Activated B cell treated with CpG ODN at 0.5 μM for 24 hours (primary cell): ENCODE results near the gene DOCK2. TPM values are rescaled to one million over a fixed set of nuclear protein-coding genes. Genes with fewer than 3 reads are reported as not detected.
A peak's percentile ranks its signal among the peaks of the same experiment; 100 is the strongest.
"Not testable (repeated sequence)": the region's sequence is repeated elsewhere in the genome, so short reads cannot be mapped to it uniquely, and the experiment has no call there.

Experiments
- ATAC-seq: fragments of 200-7000 bp; cut with Tn5 transposase; one replicate; pipeline ENCODE4 v1.10.0; 2021; ENCODE audit warnings: low read depth, mild to moderate bottlenecking, moderate library complexity
- CTCF ChIA-PET: fragments of 350-600 bp; sonication (Branson Sonifier 250); formaldehyde crosslinking; loops from one replicate; lab custom pipeline; 2021; ENCODE audit warnings: antibody characterized with exemption; lab: Charles Lee
- POLR2A ChIA-PET: fragments of 350-600 bp; sonication (Branson Sonifier 250); formaldehyde crosslinking; loops from one replicate; lab custom pipeline; 2021; ENCODE audit warnings: antibody characterized with exemption; lab: Charles Lee
- DNase-seq: peaks from one replicate; pipeline ENCODE4 v3.0.0; 2022
- H3K27ac Mint-ChIP-seq: one replicate; pipeline ENCODE4 v1.8.0; 2020; ENCODE audit warnings: mixed read lengths
- H3K27me3 Mint-ChIP-seq: one replicate; pipeline ENCODE4 v1.8.0; 2021; ENCODE audit warnings: mixed read lengths
- H3K36me3 Mint-ChIP-seq: one replicate; pipeline ENCODE4 v1.8.0; 2021; ENCODE audit warnings: low read depth, mixed read lengths
- H3K4me1 Mint-ChIP-seq: one replicate; pipeline ENCODE4 v1.8.0; 2021; ENCODE audit warnings: mixed read lengths
- H3K4me3 Mint-ChIP-seq: one replicate; pipeline ENCODE4 v1.8.0; 2020; ENCODE audit warnings: mild to moderate bottlenecking, mixed read lengths
- H3K9me3 Mint-ChIP-seq: one replicate; pipeline ENCODE4 v1.8.0; 2020; ENCODE audit warnings: mixed read lengths
- intact Hi-C: fragments of 100-400 bp; cut with micrococcal nuclease; formaldehyde crosslinking; loops from one replicate; pipeline ENCODE4 v1.15.1; 2024
- total RNA-seq: library from RNA; stranded (reverse); gene quantifications from 2 replicates; pipeline ENCODE4 v1.2.3, GENCODE V29; 2022
- TF ChIP-seq, protein P1 (sequence below): fragments of 200-600 bp; IDR thresholded peaks from one replicate; pipeline ENCODE4 v1.8.0; 2022; ENCODE audit warnings: antibody characterized with exemption, mild to moderate bottlenecking

The DOCK2 gene
- total RNA-seq, 1 donor from 2014 or later, result 344 TPM

DNA sequence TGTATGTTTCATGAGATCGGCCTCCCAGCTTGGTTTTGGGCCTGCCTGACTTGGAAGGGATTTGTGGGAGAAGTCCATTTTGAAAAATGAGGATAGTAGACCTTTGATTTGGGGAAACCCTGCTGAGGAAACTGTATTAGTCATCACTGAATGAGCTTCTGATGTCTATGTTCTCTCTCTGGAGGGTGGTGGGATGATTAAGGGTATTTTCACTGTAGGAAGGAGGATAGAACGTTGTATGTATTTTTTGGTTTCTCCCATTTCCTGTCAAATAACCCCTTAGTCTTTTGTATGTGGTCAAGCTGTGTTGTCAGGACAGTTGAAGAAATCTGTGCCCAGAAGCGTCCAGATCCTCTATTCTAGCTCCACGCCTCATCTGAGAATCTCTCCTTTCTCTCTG, 191.3 kb downstream of the DOCK2 start:
- intact Hi-C loops, result no loop called here
- H3K36me3 Mint-ChIP-seq, result peaks cover 59% of the 10 kb centered on the region
- H3K27me3 Mint-ChIP-seq, result no peaks in the 10 kb centered on the region
- no peak overlapping the region for H3K4me3 Mint-ChIP-seq
- CTCF ChIA-PET, result no interaction called here
- no peak for DNase-seq
- POLR2A ChIA-PET, result no interaction called here
- H3K27ac Mint-ChIP-seq, result peak overlapping the region; percentile 51
- TF ChIP-seq, protein P1, sequence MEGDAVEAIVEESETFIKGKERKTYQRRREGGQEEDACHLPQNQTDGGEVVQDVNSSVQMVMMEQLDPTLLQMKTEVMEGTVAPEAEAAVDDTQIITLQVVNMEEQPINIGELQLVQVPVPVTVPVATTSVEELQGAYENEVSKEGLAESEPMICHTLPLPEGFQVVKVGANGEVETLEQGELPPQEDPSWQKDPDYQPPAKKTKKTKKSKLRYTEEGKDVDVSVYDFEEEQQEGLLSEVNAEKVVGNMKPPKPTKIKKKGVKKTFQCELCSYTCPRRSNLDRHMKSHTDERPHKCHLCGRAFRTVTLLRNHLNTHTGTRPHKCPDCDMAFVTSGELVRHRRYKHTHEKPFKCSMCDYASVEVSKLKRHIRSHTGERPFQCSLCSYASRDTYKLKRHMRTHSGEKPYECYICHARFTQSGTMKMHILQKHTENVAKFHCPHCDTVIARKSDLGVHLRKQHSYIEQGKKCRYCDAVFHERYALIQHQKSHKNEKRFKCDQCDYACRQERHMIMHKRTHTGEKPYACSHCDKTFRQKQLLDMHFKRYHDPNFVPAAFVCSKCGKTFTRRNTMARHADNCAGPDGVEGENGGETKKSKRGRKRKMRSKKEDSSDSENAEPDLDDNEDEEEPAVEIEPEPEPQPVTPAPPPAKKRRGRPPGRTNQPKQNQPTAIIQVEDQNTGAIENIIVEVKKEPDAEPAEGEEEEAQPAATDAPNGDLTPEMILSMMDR, result no peak
- H3K4me1 Mint-ChIP-seq, result peaks cover 6% of the 10 kb centered on the region
- no peak for ATAC-seq
- H3K9me3 Mint-ChIP-seq, result no peaks in the 10 kb centered on the region

DNA sequence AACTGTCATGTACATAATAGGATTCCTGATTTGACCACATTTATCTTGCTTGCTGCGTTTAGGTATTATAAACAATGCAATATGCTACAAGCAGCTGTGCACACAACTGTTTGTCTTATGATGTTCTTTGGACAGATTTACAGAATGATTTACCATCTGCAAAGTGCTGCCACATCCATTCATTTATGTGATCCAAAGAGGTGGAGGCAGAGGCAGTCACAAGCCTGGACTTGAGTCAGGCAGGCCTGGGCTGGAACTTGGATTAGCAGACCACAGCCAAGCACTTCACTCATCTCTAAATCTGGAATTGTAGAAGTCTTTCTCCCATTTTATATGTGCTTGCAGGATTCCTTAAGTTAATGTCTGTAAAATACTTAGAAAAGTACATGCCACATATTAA, 194.3 kb downstream of the DOCK2 start:
- no peak for DNase-seq
- no peak overlapping the region for H3K27ac Mint-ChIP-seq
- no peak overlapping the region for H3K4me3 Mint-ChIP-seq
- no peaks in the 10 kb centered on the region for H3K9me3 Mint-ChIP-seq
- CTCF ChIA-PET, result no interaction called here
- no peaks in the 10 kb centered on the region for H3K27me3 Mint-ChIP-seq
- H3K4me1 Mint-ChIP-seq, result peaks cover 6% of the 10 kb centered on the region
- TF ChIP-seq, protein P1, result no peak
- H3K36me3 Mint-ChIP-seq, result peaks cover 56% of the 10 kb centered on the region
- intact Hi-C loops, result no loop called here
- POLR2A ChIA-PET, result no interaction called here
- ATAC-seq, result no peak

DNA sequence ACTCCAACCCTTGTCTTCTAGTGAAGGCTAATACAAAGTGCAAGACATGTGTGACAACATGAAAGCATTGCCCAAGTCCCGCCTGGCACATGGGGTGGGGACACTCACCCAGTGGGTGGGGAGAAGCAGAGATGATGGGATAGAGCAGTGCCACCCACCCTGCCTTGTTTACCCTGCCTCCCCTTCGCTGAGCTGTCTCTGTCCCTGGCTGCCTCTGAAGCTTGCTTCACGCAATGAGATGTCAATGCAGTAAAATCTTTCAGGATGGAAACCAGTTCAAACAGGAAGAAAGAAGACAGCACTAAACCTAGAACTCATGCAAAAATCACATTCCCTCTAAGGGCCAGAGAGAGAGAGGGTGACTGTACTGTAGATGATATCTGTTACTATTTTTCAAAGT, 195.2 kb downstream of the DOCK2 start:
- intact Hi-C loops, result no loop called here
- Mint-ChIP-seq H3K36me3 (peaks cover 50% of the 10 kb centered on the region), H3K4me1 (peaks cover 6% of the 10 kb centered on the region), H3K27me3 (no peaks in the 10 kb centered on the region), H3K27ac (peak overlapping the region; percentile 3), H3K9me3 (no peaks in the 10 kb centered on the region), H3K4me3 (no peak overlapping the region)
- ATAC-seq (no peak), DNase-seq (no peak)
- TF ChIP-seq, protein P1, result no peak
- POLR2A ChIA-PET, result no interaction called here
- CTCF ChIA-PET, result no interaction called here

DNA sequence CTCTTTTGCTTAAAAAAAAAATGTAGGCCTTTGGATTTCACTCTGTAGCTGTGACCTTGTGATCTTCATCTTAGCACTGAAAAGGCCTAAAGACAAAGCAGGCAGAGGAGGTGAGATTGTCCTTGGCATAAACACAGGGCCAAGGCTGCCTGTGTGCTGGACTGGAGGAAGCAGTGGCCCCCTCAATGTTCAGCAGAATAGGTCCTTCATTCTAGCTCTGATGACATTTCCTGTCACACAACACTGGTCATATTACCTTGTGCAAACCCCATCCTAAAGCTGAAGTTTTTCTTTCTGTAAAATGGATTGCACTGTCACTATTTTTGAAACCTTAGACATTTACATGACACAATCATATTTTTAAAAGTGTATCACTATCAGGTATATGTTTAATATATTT, 195.8 kb downstream of the DOCK2 start:
- no peaks in the 10 kb centered on the region for H3K9me3 Mint-ChIP-seq
- H3K4me3 Mint-ChIP-seq, result no peak overlapping the region
- no peak for ATAC-seq
- H3K4me1 Mint-ChIP-seq, result peaks cover 6% of the 10 kb centered on the region
- intact Hi-C loops, result no loop called here
- peaks cover 49% of the 10 kb centered on the region for H3K36me3 Mint-ChIP-seq
- TF ChIP-seq, protein P1, result no peak
- CTCF ChIA-PET, result no interaction called here
- H3K27ac Mint-ChIP-seq, result no peak overlapping the region
- POLR2A ChIA-PET, result no interaction called here
- no peaks in the 10 kb centered on the region for H3K27me3 Mint-ChIP-seq
- no peak for DNase-seq

DNA sequence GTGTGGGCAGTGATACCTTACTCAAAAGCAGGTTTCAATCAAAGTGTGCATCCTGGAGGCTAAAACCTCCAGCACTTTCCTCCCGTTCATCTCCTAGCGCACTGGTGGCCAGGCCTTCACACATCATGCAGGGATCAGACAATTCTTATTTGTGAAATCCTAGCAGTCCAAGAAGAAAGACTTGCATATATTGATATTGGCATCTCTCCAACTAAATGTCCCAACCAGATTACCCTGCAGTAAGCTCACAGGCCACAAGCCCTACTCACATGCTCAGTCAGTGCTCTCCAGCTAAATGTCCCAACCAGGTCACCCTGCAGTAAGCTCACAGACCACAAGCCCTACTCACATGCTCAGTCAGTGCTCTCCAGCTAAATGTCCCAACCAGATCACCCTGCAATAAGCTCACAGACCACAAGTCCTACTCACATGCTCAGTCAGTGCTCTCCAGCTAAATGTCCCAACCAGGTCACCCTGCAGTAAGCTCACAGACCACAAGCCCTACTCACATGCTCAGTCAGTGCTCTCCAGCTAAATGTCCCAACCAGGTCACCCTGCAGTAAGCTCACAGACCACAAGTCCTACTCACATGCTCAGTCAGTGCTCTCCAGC, 196.7 kb downstream of the DOCK2 start:
- H3K4me3 Mint-ChIP-seq, intact Hi-C loops, ATAC-seq, POLR2A ChIA-PET, H3K27me3 Mint-ChIP-seq, H3K27ac Mint-ChIP-seq, CTCF ChIA-PET, H3K9me3 Mint-ChIP-seq, H3K4me1 Mint-ChIP-seq, DNase-seq: not testable (repeated sequence)
- peaks cover 49% of the 10 kb centered on the region for H3K36me3 Mint-ChIP-seq

DNA sequence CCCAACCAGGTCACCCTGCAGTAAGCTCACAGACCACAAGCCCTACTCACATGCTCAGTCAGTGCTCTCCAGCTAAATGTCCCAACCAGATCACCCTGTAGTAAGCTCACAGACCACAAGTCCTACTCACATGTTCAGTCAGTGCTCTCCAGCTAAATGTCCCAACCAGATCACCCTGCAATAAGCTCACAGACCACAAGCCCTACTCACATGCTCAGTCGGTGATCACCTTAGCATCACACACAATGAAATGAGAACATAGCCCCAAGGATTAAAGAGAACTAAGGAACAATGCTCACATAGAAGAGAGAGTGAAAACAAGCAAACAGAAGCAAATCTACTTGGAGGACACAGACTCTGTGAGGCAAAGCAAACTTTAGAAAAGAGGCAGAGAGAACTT, 197.5 kb downstream of the DOCK2 start:
- DNase-seq, H3K9me3 Mint-ChIP-seq, H3K27ac Mint-ChIP-seq, POLR2A ChIA-PET, intact Hi-C loops, H3K4me1 Mint-ChIP-seq, H3K4me3 Mint-ChIP-seq, H3K27me3 Mint-ChIP-seq, CTCF ChIA-PET, ATAC-seq: not testable (repeated sequence)
- peaks cover 53% of the 10 kb centered on the region for H3K36me3 Mint-ChIP-seq
